Measurements from ENCODE around the gene SPAG16.
"Not testable (repeated sequence)": the region's sequence is repeated elsewhere in the genome, so short reads cannot be mapped to it uniquely, and the experiment has no call there.

Gene SPAG16

GRCh38 chr2:213718411-213718810 lies 434.1 kb downstream of the SPAG16 start:
- DNase-seq = not testable (repeated sequence)

- no peak for DNase-seq
These were observed 438.3 kb downstream of the SPAG16 start for GRCh38 chr2:213722565-213722964.

- no peak for DNase-seq
These were observed 438.8 kb downstream of the SPAG16 start for GRCh38 chr2:213723041-213723560.

GRCh38 chr2:213723707-213724106 lies 439.4 kb downstream of the SPAG16 start:
- DNase-seq = no peak

GRCh38 chr2:213726101-213726500 lies 441.8 kb downstream of the SPAG16 start:
- no peak for DNase-seq

- no peak for DNase-seq
These were observed 449.6 kb downstream of the SPAG16 start for GRCh38 chr2:213733893-213734292.

GRCh38 chr2:213740453-213740852 lies 456.2 kb downstream of the SPAG16 start:
- DNase-seq = no peak

- DNase-seq = no peak
These were observed 467.2 kb downstream of the SPAG16 start for GRCh38 chr2:213751446-213751845.

- no peak for DNase-seq
These were observed 468.3 kb downstream of the SPAG16 start for GRCh38 chr2:213752575-213752974.

- no peak for DNase-seq
These were observed 473.3 kb downstream of the SPAG16 start for GRCh38 chr2:213757525-213757924.

- DNase-seq = no peak
These were observed 479.1 kb downstream of the SPAG16 start for GRCh38 chr2:213763354-213763753.

GRCh38 chr2:213763963-213764362 lies 479.7 kb downstream of the SPAG16 start:
- no peak for DNase-seq

GRCh38 chr2:213764849-213765248 lies 480.6 kb downstream of the SPAG16 start:
- no peak for DNase-seq

GRCh38 chr2:213766062-213766461 lies 481.8 kb downstream of the SPAG16 start:
- DNase-seq = no peak

- no peak for DNase-seq
These were observed 482.2 kb downstream of the SPAG16 start for GRCh38 chr2:213766465-213766901.

- no peak for DNase-seq
These were observed 503.6 kb downstream of the SPAG16 start for GRCh38 chr2:213787869-213788268.

GRCh38 chr2:213789940-213790339 lies 505.7 kb downstream of the SPAG16 start:
- DNase-seq = no peak

- DNase-seq = no peak
These were observed 507.8 kb downstream of the SPAG16 start for GRCh38 chr2:213792045-213792444.

GRCh38 chr2:213806125-213806726 lies 522.0 kb downstream of the SPAG16 start:
- DNase-seq = no peak

GRCh38 chr2:213816583-213816982 lies 532.3 kb downstream of the SPAG16 start:
- DNase-seq = no peak

GRCh38 chr2:213818436-213818835 lies 534.2 kb downstream of the SPAG16 start:
- DNase-seq = no peak

- no peak for DNase-seq
These were observed 550.1 kb downstream of the SPAG16 start for GRCh38 chr2:213834331-213834730.

- DNase-seq = no peak
These were observed 550.5 kb downstream of the SPAG16 start for GRCh38 chr2:213834746-213835145.

GRCh38 chr2:213846856-213847255 lies 562.6 kb downstream of the SPAG16 start:
- DNase-seq = no peak

GRCh38 chr2:213847316-213847715 lies 563.1 kb downstream of the SPAG16 start:
- DNase-seq = no peak

Data from right forelimb (tissue), 1 donor.